Hepatocyte (in vitro differentiated cells): ENCODE results near the gene TANGO2. TPM values are rescaled to one million over a fixed set of nuclear protein-coding genes. Genes with fewer than 3 reads are reported as not detected.

Experiments
- DNase-seq: peaks from one replicate; pipeline ENCODE4 v3.0.0-alpha.2; 2016; ENCODE audit warnings: low spot score
- H2AFZ ChIP-seq: fragments of 200-600 bp; sonication (generic); 2 replicates; pipeline ENCODE4 v1.6.0; 2016; ENCODE audit warnings: antibody characterized with exemption, mild to moderate bottlenecking
- H3K27ac ChIP-seq: fragments of 200-600 bp; sonication (generic); 2 replicates; pipeline ENCODE4 v1.5.1; 2016; ENCODE audit warnings: mild to moderate bottlenecking
- H3K27me3 ChIP-seq: fragments of 200-600 bp; sonication (generic); 2 replicates; pipeline ENCODE4 v1.6.1; 2016
- H3K36me3 ChIP-seq: fragments of 200-600 bp; sonication (generic); replicated peaks from 2 replicates; pipeline ENCODE4 v1.5.1; 2016; ENCODE audit warnings: low read depth; ENCODE audit not compliant: insufficient read depth
- H3K4me1 ChIP-seq: fragments of 200-600 bp; sonication (generic); 2 replicates; pipeline ENCODE4 v1.5.1; 2016; ENCODE audit warnings: mild to moderate bottlenecking, moderate library complexity; ENCODE audit not compliant: insufficient read depth
- H3K4me2 ChIP-seq: fragments of 200-600 bp; sonication (generic); 2 replicates; pipeline ENCODE4 v1.6.0; 2016
- H3K4me3 ChIP-seq: fragments of 200-600 bp; sonication (generic); 2 replicates; pipeline ENCODE4 v1.5.1; 2016; ENCODE audit warnings: mild to moderate bottlenecking
- H3K79me2 ChIP-seq: fragments of 200-600 bp; sonication (generic); 2 replicates; pipeline ENCODE4 v1.6.0; 2017; ENCODE audit warnings: mild to moderate bottlenecking
- H3K9me2 ChIP-seq: fragments of 200-600 bp; sonication (generic); replicated peaks from 2 replicates; pipeline ENCODE4 v1.6.0; 2017; ENCODE audit warnings: mild to moderate bottlenecking; ENCODE audit not compliant: insufficient read depth
- H3K9me3 ChIP-seq: fragments of 200-600 bp; sonication (generic); 2 replicates; pipeline ENCODE4 v1.5.1; 2016; ENCODE audit warnings: low read depth, mild to moderate bottlenecking
- H4K20me1 ChIP-seq: fragments of 200-600 bp; sonication (generic); 2 replicates; pipeline ENCODE4 v1.6.0; 2016; ENCODE audit warnings: mild to moderate bottlenecking; ENCODE audit not compliant: insufficient read depth, poor library complexity, severe bottlenecking
- EZH2 ChIP-seq: fragments of 200-600 bp; sonication (generic); IDR thresholded peaks from 2 replicates; pipeline ENCODE4 v1.6.1; 2016; ENCODE audit warnings: antibody characterized with exemption, mild to moderate bottlenecking, borderline replicate concordance
- EZH2phosphoT487 ChIP-seq: fragments of 200-600 bp; sonication (generic); IDR thresholded peaks from one replicate; pipeline ENCODE4 v1.6.1; 2018; ENCODE audit warnings: antibody characterized with exemption, mild to moderate bottlenecking, low read depth, moderate library complexity; ENCODE audit not compliant: unreplicated experiment, severe bottlenecking
- WGBS: methylation state at CpG from one replicate; pipeline ENCODE4 v1.1.6; 2016; ENCODE audit warnings: low lambda C conversion rate; ENCODE audit errors: missing lambda C conversion rate; 5-methylcytosine and 5-hydroxymethylcytosine counted together
- polyA plus RNA-seq: library from polyadenylated mRNA; unstranded; fragments of >200 nt; fragmentation: Nextera tagmentation; extraction: Ambion mirVana; gene quantifications from 2 replicates; pipeline ENCODE4 v1.2.1, GENCODE V29; 2016
- total RNA-seq: library from RNA; depleted of rRNA; stranded (reverse); fragments of >200 nt; gene quantifications from 2 replicates; pipeline ENCODE4 v1.2.3, GENCODE V29; 2014
- TF ChIP-seq, protein P1 (sequence below): fragments of 200-600 bp; sonication (generic); IDR thresholded peaks from 2 replicates; pipeline ENCODE4 v1.5.1; 2016; ENCODE audit warnings: antibody characterized with exemption, mild to moderate bottlenecking; ENCODE audit not compliant: poor library complexity

Gene TANGO2
- total and polyA plus RNA-seq, 2 experiments from 2014 or later, result 20.8 to 21.4 TPM

DNA sequence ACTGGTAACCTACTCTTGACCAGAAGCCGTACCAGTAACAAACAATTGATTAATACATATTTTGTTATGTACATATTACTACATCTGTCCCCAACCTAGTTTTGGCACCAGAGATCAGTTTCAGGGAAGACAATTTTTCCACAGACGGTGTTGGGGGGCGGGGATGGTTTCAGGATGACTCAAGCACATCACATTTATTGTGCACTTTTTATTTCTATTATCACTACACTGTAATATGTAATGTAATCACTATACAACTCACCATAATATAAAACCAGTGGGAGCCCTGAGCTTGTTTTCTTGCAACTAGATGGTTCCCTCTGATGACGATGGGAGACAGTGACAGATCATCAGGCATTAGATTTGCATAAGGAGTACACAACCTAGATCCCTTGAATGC is 74.6 kb downstream of the TANGO2 start:
- H3K36me3 ChIP-seq, result no peaks in the 10 kb centered on the region
- H2AFZ ChIP-seq, result no peak overlapping the region
- 99% methylated on average over 4 of the region's 4 CpGs for WGBS
- no peak overlapping the region for H3K4me2 ChIP-seq
- H3K4me1 ChIP-seq, result no peaks in the 10 kb centered on the region
- no peaks in the 10 kb centered on the region for H4K20me1 ChIP-seq
- H3K79me2 ChIP-seq, result peaks cover 22% of the 10 kb centered on the region
- no peak overlapping the region for H3K27ac ChIP-seq
- H3K4me3 ChIP-seq, result no peak overlapping the region
- TF ChIP-seq, protein P1, sequence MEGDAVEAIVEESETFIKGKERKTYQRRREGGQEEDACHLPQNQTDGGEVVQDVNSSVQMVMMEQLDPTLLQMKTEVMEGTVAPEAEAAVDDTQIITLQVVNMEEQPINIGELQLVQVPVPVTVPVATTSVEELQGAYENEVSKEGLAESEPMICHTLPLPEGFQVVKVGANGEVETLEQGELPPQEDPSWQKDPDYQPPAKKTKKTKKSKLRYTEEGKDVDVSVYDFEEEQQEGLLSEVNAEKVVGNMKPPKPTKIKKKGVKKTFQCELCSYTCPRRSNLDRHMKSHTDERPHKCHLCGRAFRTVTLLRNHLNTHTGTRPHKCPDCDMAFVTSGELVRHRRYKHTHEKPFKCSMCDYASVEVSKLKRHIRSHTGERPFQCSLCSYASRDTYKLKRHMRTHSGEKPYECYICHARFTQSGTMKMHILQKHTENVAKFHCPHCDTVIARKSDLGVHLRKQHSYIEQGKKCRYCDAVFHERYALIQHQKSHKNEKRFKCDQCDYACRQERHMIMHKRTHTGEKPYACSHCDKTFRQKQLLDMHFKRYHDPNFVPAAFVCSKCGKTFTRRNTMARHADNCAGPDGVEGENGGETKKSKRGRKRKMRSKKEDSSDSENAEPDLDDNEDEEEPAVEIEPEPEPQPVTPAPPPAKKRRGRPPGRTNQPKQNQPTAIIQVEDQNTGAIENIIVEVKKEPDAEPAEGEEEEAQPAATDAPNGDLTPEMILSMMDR, result no peak
- TF ChIP-seq EZH2phosphoT487 (no peak), EZH2 (no peak)
- H3K9me2 ChIP-seq, result no peaks in the 10 kb centered on the region
- H3K9me3 ChIP-seq, result no peaks in the 10 kb centered on the region
- H3K27me3 ChIP-seq, result no peaks in the 10 kb centered on the region
- DNase-seq, result no peak

- Histone ChIP-seq H3K27me3 (no peaks in the 10 kb centered on the region), H3K9me2 (no peaks in the 10 kb centered on the region), H3K4me2 (no peak overlapping the region), H3K4me1 (no peaks in the 10 kb centered on the region), H3K27ac (no peak overlapping the region), H2AFZ (no peak overlapping the region), H3K79me2 (peaks cover 26% of the 10 kb centered on the region), H3K36me3 (no peaks in the 10 kb centered on the region), H3K4me3 (no peak overlapping the region), H4K20me1 (no peaks in the 10 kb centered on the region), H3K9me3 (no peaks in the 10 kb centered on the region)
- TF ChIP-seq EZH2phosphoT487, result no peak
- TF ChIP-seq, protein P1, result no peak
- no peak for TF ChIP-seq EZH2
- 94% methylated on average over 2 of the region's 2 CpGs for WGBS
- no peak for DNase-seq
These were observed 75.9 kb downstream of the TANGO2 start for GRCh38 chr22:20096574-20097420.

DNA sequence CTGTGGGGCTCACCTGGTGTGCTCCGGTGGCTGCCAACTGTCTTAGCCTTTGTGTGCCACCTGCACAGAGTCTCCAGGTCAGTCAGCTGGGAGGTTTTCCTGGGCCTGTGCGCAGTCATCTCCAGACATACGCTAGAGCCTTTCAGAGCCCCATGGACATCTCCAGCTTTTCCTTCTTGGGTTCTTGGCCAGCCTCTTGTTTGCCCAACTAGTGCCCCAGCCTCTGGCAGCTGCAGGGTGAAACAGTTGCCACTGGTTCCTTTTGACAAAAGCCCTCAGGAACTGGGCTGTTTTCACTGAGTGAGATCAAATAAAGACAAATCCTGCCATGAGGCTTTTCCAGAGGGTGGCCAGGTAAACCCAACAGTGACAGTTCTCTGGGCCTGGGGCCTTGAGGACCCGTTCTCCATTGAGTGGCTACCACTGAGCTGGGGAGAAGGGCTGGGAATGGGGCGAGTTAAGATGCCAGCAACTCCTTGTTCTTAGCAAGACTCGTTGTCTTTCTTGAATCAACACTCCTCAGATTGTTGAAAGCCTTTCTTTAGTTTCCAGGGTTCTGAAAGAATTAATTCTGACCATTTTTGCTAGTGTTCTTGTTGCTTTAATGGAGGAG is 78.3 kb downstream of the TANGO2 start:
- 100% methylated on average over 6 of the region's 6 CpGs for WGBS
- H3K4me3 ChIP-seq, result no peak overlapping the region
- H2AFZ ChIP-seq, result no peak overlapping the region
- no peaks in the 10 kb centered on the region for H3K36me3 ChIP-seq
- no peaks in the 10 kb centered on the region for H3K27me3 ChIP-seq
- no peak overlapping the region for H3K27ac ChIP-seq
- no peaks in the 10 kb centered on the region for H3K9me3 ChIP-seq
- no peaks in the 10 kb centered on the region for H4K20me1 ChIP-seq
- H3K79me2 ChIP-seq, result peaks cover 33% of the 10 kb centered on the region
- no peak for DNase-seq
- H3K4me1 ChIP-seq, result no peaks in the 10 kb centered on the region
- no peak overlapping the region for H3K4me2 ChIP-seq
- TF ChIP-seq EZH2, result no peak
- no peaks in the 10 kb centered on the region for H3K9me2 ChIP-seq

DNA sequence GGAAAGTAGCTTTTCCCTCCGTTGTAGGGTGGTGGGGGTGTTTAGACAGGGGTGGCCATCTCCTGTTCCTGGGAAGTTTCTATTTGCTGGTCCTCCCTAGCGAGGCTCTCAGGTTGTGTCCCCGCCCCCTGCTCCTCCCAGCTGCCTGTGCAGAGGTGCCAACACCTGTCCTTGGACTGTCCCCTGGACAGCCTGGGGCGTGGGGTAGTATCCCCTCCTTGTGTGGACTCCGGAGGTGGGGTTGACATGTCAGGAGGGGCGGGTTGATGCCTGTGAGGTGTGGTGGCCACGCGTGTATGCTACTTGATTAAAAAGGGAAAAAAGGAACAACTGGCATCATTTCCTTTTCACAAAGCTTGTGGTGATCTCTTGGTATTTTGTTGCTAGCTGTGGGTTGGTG is 80.7 kb downstream of the TANGO2 start:
- 98% methylated on average over 8 of the region's 8 CpGs for WGBS
- TF ChIP-seq, protein P1, result no peak
- TF ChIP-seq EZH2phosphoT487 (no peak), EZH2 (no peak)
- Histone ChIP-seq H2AFZ (no peak overlapping the region), H3K4me3 (no peak overlapping the region), H3K9me2 (no peaks in the 10 kb centered on the region), H3K9me3 (no peaks in the 10 kb centered on the region), H3K4me1 (no peaks in the 10 kb centered on the region), H3K79me2 (peaks cover 26% of the 10 kb centered on the region), H3K4me2 (no peak overlapping the region), H4K20me1 (no peaks in the 10 kb centered on the region), H3K27me3 (no peaks in the 10 kb centered on the region), H3K36me3 (no peaks in the 10 kb centered on the region), H3K27ac (no peak overlapping the region)
- DNase-seq, result no peak
